HTERT RPE-1 (cell line): ENCODE measurements around the gene BHLHA9.
"Not testable (repeated sequence)": the region's sequence is repeated elsewhere in the genome, so short reads cannot be mapped to it uniquely, and the experiment has no call there.

Experiments used
- in situ Hi-C: fragments of 300-500 bp; cut with MboI; formaldehyde crosslinking; loops from 4 replicates; pipeline ENCODE4 v1.14.3; 2020; ENCODE audit warnings: low sequenced_read_pairs

BHLHA9 gene

DNA sequence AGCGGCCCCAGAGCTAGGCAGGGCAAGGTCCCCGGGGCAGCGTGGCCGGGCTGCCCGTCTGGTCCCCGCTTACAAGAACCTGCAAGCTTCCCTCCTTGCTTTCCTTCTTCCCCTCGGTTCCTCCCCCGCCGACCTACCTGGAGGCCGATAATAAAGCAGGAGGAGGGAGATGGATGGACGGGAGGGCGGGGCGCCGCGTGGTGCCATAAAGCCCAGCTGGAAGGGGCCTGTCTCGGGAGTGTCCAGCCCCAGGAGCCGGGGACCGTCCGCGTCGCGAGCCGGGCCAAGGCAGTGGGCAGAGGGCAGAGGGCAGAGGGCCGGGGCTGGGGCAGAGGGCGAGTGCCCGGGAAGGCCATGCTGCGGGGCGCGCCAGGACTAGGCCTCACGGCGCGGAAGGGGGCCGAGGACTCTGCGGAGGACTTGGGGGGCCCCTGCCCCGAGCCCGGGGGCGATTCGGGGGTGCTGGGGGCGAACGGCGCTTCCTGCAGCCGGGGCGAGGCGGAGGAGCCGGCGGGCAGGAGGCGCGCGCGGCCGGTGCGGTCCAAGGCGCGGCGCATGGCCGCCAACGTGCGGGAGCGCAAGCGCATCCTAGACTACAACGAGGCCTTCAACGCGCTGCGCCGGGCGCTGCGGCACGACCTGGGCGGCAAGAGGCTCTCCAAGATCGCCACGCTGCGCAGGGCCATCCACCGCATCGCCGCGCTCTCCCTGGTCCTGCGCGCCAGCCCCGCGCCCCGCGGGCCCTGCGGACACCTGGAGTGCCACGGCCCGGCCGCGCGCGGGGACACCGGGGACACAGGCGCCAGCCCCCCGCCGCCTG lies at the start of gene BHLHA9:
Gene BHLHA9 (plus strand): TSS at position 235 of the 820 bp plus-strand sequence. CDS start 120 bp downstream, at position 355.
- in situ Hi-C loops = no loop called here

DNA sequence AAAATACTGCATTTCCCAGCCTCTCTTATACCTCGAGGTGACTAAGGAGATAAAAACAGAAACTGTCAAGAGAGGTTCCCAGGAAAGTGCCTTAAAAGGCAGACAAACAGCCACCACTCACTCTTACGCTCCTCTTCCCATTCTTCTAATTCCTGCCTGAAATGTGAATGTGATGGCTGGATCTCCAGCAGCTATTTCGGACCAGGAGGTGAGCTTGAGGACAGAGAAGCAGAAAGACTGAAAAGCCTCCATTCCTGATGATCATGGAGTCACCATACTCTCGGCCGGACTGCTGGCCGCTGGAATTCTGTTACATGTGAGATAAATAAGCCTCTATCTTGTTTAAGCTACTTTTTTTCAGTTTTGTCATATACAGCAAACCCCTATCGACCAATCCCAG lies 49.0 kb upstream of the BHLHA9 start:
- in situ Hi-C loops = no loop called here

GRCh38 chr17:1222321-1222720 lies 47.9 kb upstream of the BHLHA9 start:
- in situ Hi-C loops = no loop called here

GRCh38 chr17:1223662-1224061 lies 46.6 kb upstream of the BHLHA9 start:
- in situ Hi-C loops = no loop called here

GRCh38 chr17:1224330-1224729 lies 45.9 kb upstream of the BHLHA9 start:
- in situ Hi-C loops = no loop called here

DNA sequence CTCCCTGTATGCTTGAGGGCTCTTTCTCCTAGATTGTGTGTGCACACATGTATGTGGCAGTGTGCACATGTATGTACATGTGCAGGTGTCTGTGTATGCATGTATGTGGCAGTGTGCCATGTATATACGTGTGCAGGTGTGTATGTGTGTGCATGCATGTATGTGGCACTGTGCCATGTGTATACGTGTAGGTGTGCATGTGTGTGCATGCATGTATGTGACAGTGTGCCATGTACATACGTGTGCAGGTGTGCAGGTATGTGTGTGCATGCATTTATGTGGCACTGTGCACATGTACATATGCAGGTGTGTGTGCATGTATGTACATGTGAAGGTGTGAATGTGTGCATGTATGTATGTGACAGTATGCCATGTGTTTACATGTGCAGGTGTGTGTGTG lies 43.9 kb upstream of the BHLHA9 start:
- in situ Hi-C loops = no loop called here

GRCh38 chr17:1227365-1227764 lies 42.9 kb upstream of the BHLHA9 start:
- in situ Hi-C loops = no loop called here

DNA sequence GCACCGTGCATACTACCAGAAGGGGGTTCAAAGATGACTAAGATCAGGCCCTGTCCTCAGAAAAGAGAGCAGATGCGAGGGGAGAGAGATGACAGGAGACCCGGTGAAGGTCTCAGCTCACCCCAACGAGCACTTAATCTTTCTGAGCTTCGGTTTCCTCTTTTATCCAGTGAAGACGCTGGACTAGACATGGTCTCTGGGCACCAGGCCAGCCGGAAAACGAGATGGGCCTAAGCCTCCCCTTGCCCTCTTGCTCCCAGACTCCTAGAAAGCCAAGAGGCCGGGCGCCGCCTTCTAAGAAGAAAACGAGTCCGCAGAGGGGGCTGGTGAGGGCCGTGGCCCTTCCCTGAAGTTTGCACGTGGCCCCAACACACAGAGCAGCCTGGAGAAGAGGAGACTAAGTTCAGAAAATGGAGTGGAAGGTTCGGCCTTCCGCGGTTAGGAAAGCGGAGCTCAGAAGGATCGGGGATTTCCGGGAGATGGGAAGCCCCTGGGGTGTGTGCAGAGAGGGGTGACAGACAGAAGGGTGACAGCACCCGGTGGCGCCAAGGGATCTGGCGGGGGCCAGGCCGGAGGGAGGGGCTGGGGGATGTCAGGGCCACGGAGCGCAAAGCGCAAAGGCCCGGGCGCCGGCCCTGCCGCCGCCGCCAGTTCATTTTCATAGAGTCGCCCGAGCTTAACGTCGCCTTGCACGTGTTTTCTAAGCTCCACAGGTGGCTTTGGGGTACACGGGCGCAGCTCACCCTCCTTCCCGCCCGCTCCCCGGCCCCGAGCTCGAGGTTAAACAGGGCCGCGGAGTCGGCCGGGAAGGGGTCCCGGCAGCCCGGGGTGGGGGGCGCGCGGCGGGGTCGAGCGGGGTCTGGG lies 42.1 kb upstream of the BHLHA9 start:
- in situ Hi-C loops = no loop called here

- in situ Hi-C loops = no loop called here
These were observed 41.4 kb upstream of the BHLHA9 start for GRCh38 chr17:1228781-1229348.

DNA sequence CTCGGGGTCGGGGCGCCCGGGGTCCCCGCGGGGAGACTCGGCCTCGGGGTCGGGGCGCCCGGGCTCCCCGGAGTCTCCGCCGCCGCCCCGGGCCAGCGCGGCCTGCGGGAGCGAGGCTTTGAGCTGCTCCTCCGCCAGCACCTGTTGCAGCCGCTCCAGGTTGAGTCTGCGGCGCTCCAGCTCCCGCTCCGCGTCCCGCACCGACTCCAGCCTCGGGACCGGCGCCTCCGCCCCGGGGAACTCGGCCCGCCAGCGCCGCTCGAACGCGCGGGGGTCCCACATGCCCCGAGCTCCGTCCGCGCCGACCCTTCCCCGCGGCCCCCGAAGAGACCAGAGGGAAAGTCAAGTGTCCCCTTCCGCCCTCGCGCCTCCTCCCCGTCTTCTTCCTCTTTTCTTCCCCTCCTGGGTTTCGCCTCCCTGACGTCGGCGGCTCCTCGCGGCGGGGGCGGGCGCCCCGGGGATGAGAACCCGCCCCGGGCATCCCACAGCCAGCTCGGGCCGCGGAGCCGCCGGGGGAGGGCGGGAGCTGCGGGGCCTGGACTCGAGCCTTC lies 40.8 kb upstream of the BHLHA9 start:
- in situ Hi-C loops = no loop called here

GRCh38 chr17:1229900-1230501 lies 40.2 kb upstream of the BHLHA9 start:
- in situ Hi-C loops = no loop called here

DNA sequence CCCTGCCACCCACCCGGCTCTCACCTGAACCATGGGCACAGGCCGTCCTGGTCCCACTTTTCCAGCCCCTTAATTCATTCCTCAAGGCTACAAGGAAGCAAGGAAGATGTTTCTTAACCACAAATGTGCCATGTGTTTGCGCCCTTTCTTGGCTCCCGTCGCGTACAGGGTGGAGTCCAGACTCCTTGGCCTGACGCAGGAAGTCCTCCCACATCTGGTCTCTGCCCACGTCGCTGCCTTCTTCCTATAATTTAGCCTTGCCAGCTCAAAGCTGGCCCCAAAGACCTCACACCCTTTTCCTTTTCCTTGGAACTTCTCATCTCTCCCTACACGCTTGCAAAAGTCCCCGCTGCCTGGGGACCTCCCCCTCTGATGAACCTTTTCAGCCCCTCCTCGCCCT lies 38.8 kb upstream of the BHLHA9 start:
- in situ Hi-C loops = no loop called here

DNA sequence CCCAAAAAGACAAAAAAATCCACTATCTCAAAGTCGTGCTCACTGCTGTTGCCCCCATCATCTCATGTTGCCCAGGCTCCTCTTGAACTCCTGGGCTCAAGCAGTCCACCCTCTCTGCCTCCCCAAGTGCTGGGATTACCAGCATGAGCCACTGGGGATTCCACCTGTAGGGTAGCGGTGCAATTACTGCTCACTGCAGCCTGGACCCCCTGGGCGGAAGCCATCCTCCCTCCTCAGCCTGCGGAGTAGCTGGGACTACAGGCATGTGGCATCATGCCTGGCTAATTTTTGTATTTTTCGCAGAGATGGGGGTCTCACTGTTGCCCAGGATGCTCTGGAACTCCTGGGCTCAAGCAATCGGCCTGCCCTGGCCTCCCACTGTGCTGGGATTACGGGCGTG lies 37.9 kb upstream of the BHLHA9 start:
- in situ Hi-C loops = no loop called here

DNA sequence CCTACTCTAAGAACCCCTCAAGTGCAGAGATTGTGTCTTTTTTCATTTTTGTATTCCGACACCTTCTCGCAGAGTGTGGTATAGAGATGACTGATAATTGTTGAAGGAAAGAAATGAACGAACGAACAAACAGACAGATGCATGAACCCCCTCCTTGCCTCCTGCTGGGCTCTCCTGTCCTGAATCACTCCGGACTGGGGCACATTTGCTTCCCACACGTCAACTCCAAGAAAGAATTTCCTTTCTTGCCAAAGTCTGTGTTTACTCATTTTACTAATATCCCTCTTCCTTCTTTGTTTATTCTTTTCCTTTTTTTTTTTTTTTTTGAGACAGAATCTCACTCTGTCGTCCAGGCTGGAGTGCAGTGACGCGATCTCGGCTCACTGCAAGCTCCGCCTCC lies 37.5 kb upstream of the BHLHA9 start:
- in situ Hi-C loops = no loop called here

- in situ Hi-C loops = no loop called here
These were observed 35.8 kb upstream of the BHLHA9 start for GRCh38 chr17:1234455-1234854.

DNA sequence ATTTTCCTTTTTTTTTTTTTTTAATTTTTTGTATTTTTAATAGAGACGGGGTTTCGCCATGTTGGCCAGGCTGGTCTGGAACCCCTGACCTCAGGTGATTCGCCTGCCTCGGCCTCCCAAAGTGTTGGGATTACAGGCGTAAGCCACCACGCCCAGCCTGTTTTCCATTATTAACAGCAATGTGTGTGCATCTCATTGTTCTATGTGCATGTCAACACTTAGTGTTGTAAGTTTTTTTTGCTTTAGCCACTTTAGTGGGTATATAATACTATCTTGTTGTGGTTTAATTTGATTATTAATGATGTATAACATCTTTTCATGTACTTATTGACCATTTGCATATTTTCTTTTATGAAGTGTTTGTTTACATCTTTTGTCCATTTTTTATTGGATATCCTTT lies 32.8 kb upstream of the BHLHA9 start:
- in situ Hi-C loops = no loop called here

GRCh38 chr17:1239210-1239609 lies 31.0 kb upstream of the BHLHA9 start:
- in situ Hi-C loops = no loop called here

GRCh38 chr17:1240426-1240825 lies 29.8 kb upstream of the BHLHA9 start:
- in situ Hi-C loops = not testable (repeated sequence)

DNA sequence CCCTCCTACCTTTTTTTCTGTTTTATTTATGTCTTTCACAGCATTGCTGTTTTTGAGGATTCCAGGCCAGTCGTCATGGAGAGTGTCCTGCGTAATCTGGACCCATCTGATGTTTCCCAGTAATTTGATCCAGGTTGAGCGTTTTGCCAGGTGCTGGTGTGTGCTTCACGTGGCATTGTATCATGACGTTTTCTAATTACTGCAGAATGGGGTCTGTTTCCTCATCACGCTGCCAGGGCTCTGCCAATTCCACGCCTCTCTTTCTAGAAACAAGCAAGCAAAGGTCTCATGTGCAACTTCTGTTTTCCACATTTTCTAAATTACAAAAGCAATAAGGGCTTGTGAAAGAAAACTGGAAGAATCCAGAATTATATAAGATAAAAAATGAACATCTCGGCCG lies 28.3 kb upstream of the BHLHA9 start:
- in situ Hi-C loops = no loop called here

DNA sequence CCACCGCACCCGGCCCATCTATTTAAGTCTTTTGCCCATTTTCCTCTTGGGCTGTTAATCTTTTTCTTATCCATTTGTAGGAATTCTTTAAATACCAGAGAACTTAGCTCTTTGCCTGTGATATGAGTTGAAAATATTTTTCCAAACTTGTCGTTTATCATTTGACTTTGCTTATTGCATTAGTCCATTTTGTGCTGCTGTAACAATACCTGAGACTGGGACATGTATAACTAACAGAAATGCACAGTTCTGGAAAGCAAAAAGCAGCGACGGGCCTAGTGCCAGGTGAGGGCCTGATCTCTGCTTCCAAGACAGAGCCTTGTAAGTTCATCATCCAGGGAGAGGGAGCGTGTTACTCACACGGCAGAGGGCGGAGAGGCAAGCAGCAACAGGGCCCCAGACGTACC lies 25.6 kb upstream of the BHLHA9 start:
- in situ Hi-C loops = no loop called here
